Liver (tissue), 9 donors: ENCODE measurements around the gene PCMTD2. TPM values are rescaled to one million over a fixed set of nuclear protein-coding genes. Genes with fewer than 3 reads are reported as not detected.

Experiments used
- DNase-seq: peaks from one replicate; pipeline ENCODE4 v3.0.0-alpha.2; 2017; ENCODE audit warnings: low spot score
- H3K27ac ChIP-seq, 2 donors: one replicate each; pipeline ENCODE4 v1.7.0; 2013; ENCODE audit warnings: inconsistent platforms in 2 of 2, low read length in 2 of 2, control low read depth in 1 of 2, low read depth in 1 of 2, mild to moderate bottlenecking in 1 of 2
- H3K27me3 ChIP-seq, 4 donors: one replicate each; pipeline versions ENCODE4 v1.6.1 to v1.7.0; 2013; ENCODE audit warnings: low read length in 3 of 4, inconsistent platforms in 1 of 4, mild to moderate bottlenecking in 1 of 4, moderate library complexity in 1 of 4; ENCODE audit not compliant: control insufficient read depth in 4 of 4, insufficient read depth in 4 of 4
- H3K36me3 ChIP-seq, 4 donors: one replicate each; pipeline versions ENCODE4 v1.6.1 to v1.7.0; 2013; ENCODE audit warnings: low read length in 3 of 4, mild to moderate bottlenecking in 3 of 4, low read depth in 1 of 4, moderate library complexity in 1 of 4; ENCODE audit not compliant: control insufficient read depth in 4 of 4, insufficient read depth in 3 of 4
- H3K4me1 ChIP-seq, 4 donors: one replicate each; pipeline versions ENCODE4 v1.6.1 to v1.7.0; 2013; ENCODE audit warnings: low read length in 3 of 4, mild to moderate bottlenecking in 3 of 4, moderate library complexity in 1 of 4; ENCODE audit not compliant: control insufficient read depth in 4 of 4, insufficient read depth in 4 of 4
- H3K4me3 ChIP-seq, 3 donors: one replicate each; pipeline versions ENCODE4 v1.6.1 to v1.7.0; 2013; ENCODE audit warnings: low read length in 3 of 3, control low read depth in 1 of 3, low read depth in 1 of 3, mild to moderate bottlenecking in 1 of 3
- H3K9ac ChIP-seq, 2 donors: one replicate each; pipeline ENCODE4 v1.7.0; 2013; ENCODE audit warnings: low read length in 2 of 2, mild to moderate bottlenecking in 2 of 2, moderate library complexity in 2 of 2, control low read depth in 1 of 2, low read depth in 1 of 2
- H3K9me3 ChIP-seq, 4 donors: one replicate each; pipeline versions ENCODE4 v1.6.1 to v1.7.0; 2013; ENCODE audit warnings: low read length in 3 of 4; ENCODE audit not compliant: control insufficient read depth in 4 of 4
- ATF3 ChIP-seq: IDR thresholded peaks from 2 replicates; pipeline ENCODE4 v1.6.1; 2016; ENCODE audit warnings: antibody characterized with exemption
- CTCF ChIP-seq: fragments of 150-350 bp; IDR thresholded peaks from 2 replicates; pipeline ENCODE4 v1.5.1; 2017; ENCODE audit warnings: improper control_type of control experiment, low read depth, low read length; ENCODE audit not compliant: missing input control
- EGR1 ChIP-seq, 2 donors: IDR thresholded peaks; 2 replicates each; pipeline ENCODE4 v1.6.1; 2016 to 2018; ENCODE audit warnings: antibody characterized with exemption in 2 of 2, low read depth in 2 of 2
- FOXA1 ChIP-seq: IDR thresholded peaks from 2 replicates; pipeline ENCODE4 v1.6.1; 2016; ENCODE audit warnings: antibody characterized with exemption
- FOXA2 ChIP-seq: IDR thresholded peaks from 2 replicates; pipeline ENCODE4 v1.6.1; 2016; ENCODE audit warnings: antibody characterized with exemption
- GABPA ChIP-seq, 2 donors: IDR thresholded peaks in 1 of 2; conservative IDR thresholded peaks in 1 of 2; 2 replicates each; pipeline ENCODE4 v1.6.1; 2016; ENCODE audit warnings: antibody characterized with exemption in 2 of 2, mild to moderate bottlenecking in 1 of 2, moderate library complexity in 1 of 2
- HNF4A ChIP-seq, 2 donors: conservative IDR thresholded peaks; 2 replicates each; pipeline ENCODE4 v1.6.1; 2016; ENCODE audit warnings: antibody characterized with exemption in 2 of 2, mild to moderate bottlenecking in 2 of 2
- HNF4G ChIP-seq: IDR thresholded peaks from 2 replicates; pipeline ENCODE4 v1.6.1; 2016; ENCODE audit warnings: antibody characterized with exemption
- MAX ChIP-seq: IDR thresholded peaks from 2 replicates; pipeline ENCODE4 v1.6.1; 2016; ENCODE audit warnings: antibody characterized with exemption
- NR2F2 ChIP-seq: IDR thresholded peaks from 2 replicates; pipeline ENCODE4 v1.6.1; 2016; ENCODE audit warnings: antibody characterized with exemption
- RAD21 ChIP-seq, 2 donors: IDR thresholded peaks; 2 replicates each; pipeline ENCODE4 v1.6.1; 2016; ENCODE audit warnings: antibody characterized with exemption in 2 of 2, mild to moderate bottlenecking in 2 of 2
- REST ChIP-seq: IDR thresholded peaks from 2 replicates; pipeline ENCODE4 v1.6.1; 2016; ENCODE audit warnings: antibody characterized with exemption, mild to moderate bottlenecking
- RXRA ChIP-seq, 2 donors: IDR thresholded peaks; 2 replicates each; pipeline ENCODE4 v1.6.1; 2017 to 2018; ENCODE audit warnings: antibody characterized with exemption in 2 of 2, mild to moderate bottlenecking in 1 of 2
- SP1 ChIP-seq: IDR thresholded peaks from 2 replicates; pipeline ENCODE4 v1.6.1; 2018; ENCODE audit warnings: antibody characterized with exemption, mild to moderate bottlenecking
- TAF1 ChIP-seq: conservative IDR thresholded peaks from 2 replicates; pipeline ENCODE4 v1.6.1; 2016; ENCODE audit warnings: antibody characterized with exemption, mild to moderate bottlenecking
- YY1 ChIP-seq: IDR thresholded peaks from 2 replicates; pipeline ENCODE4 v1.6.1; 2016; ENCODE audit warnings: antibody characterized with exemption, mild to moderate bottlenecking
- ZBTB33 ChIP-seq: IDR thresholded peaks from 2 replicates; pipeline ENCODE4 v1.6.1; 2016; ENCODE audit warnings: antibody characterized with exemption
- WGBS: extraction: QIAGEN DNeasy Blood & Tissue Kit; methylation state at CpG from one replicate; pipeline ENCODE4 v1.1.7; 2013; 5-methylcytosine and 5-hydroxymethylcytosine counted together
- polyA plus RNA-seq, 2 donors: library from polyadenylated mRNA; stranded (reverse) in 1 of 2; unstranded in 1 of 2; fragments of 200-250 nt in 1 of 2; fragments of >200 nt in 1 of 2; fragmentation: Nextera tagmentation in 1 of 2; extraction: Ambion mirVana in 1 of 2; gene quantifications; one replicate each; pipeline versions ENCODE4 v1.2.1 to v1.2.3, GENCODE V29; 2013 to 2015
- total RNA-seq, 2 donors: library from RNA; depleted of rRNA; stranded (reverse); fragments of >200 nt; gene quantifications; one replicate each; pipeline ENCODE4 v1.2.3, GENCODE V29; 2014
- donor health status: healthy.
- donor health status: healthy.
- donor health status: healthy.
- donor health status: healthy.
- donor health status: healthy.

PCMTD2 gene
- total and polyA plus RNA-seq, 4 donors: 12.7 to 74.4 (median 25.4) TPM

GRCh38 chr20:64257107-64257757 lies 1.7 kb downstream of the PCMTD2 start:
- H3K27me3 ChIP-seq: no peaks in the 10 kb centered on the region
- H3K4me3 ChIP-seq: no peak overlapping the region
- H3K36me3 ChIP-seq: peaks cover 0 to 4% (median 2%) of the 10 kb centered on the region in 4 donors
- peaks cover 0 to 25% (median 16%) of the 10 kb centered on the region in 4 donors for H3K4me1 ChIP-seq
- WGBS: 95% methylated on average over 13 of the region's 13 CpGs
- no peak for DNase-seq
- no peak overlapping the region for H3K9ac ChIP-seq
- TF ChIP-seq TAF1: no peak
- no peak for TF ChIP-seq FOXA1
- TF ChIP-seq SP1: no peak
- no peak for TF ChIP-seq NR2F2
- TF ChIP-seq ATF3: no peak
- no peak for TF ChIP-seq EGR1 (IDR thresholded peaks at IDR 0.05; ENCODE audit: low read depth in 2 of 2)
- TF ChIP-seq RAD21 (IDR thresholded peaks at IDR 0.05): no peak
- no peak overlapping the region for H3K27ac ChIP-seq
- H3K9me3 ChIP-seq: no peaks in the 10 kb centered on the region

GRCh38 chr20:64258071-64258823 lies 2.7 kb downstream of the PCMTD2 start:
- no peaks in the 10 kb centered on the region for H3K9me3 ChIP-seq
- H3K27me3 ChIP-seq: no peaks in the 10 kb centered on the region
- no peak overlapping the region for H3K27ac ChIP-seq
- H3K9ac ChIP-seq: no peak overlapping the region
- H3K4me1 ChIP-seq: peaks cover 0 to 25% (median 16%) of the 10 kb centered on the region in 4 donors
- no peak overlapping the region for H3K4me3 ChIP-seq
- 95% methylated on average over 9 of the region's 9 CpGs for WGBS
- DNase-seq: no peak
- peaks cover 2 to 4% (median 3%) of the 10 kb centered on the region in 4 donors for H3K36me3 ChIP-seq
- TF ChIP-seq FOXA1: no peak
- TF ChIP-seq GABPA (IDR thresholded peaks at IDR 0.05 in 1 of 2, conservative IDR thresholded peaks at IDR 0.05 in 1 of 2): no peak
- no peak for TF ChIP-seq ATF3
- no peak for TF ChIP-seq RAD21 (IDR thresholded peaks at IDR 0.05)
- TF ChIP-seq CTCF: no peak
- no peak for TF ChIP-seq TAF1
- no peak for TF ChIP-seq HNF4A (conservative IDR thresholded peaks at IDR 0.05)
- TF ChIP-seq RXRA (IDR thresholded peaks at IDR 0.05): no peak
- TF ChIP-seq SP1: no peak

- Histone ChIP-seq H3K36me3 (peaks cover 2 to 10% (median 5%) of the 10 kb centered on the region in 4 donors), H3K27me3 (no peaks in the 10 kb centered on the region), H3K27ac (no peak overlapping the region), H3K4me1 (peaks cover 0 to 20% (median 16%) of the 10 kb centered on the region in 4 donors), H3K4me3 (no peak overlapping the region), H3K9me3 (no peaks in the 10 kb centered on the region), H3K9ac (no peak overlapping the region)
- no peak for TF ChIP-seq MAX
- TF ChIP-seq TAF1: no peak
- TF ChIP-seq YY1: no peak
- no peak for TF ChIP-seq HNF4A (conservative IDR thresholded peaks at IDR 0.05)
- TF ChIP-seq RXRA (IDR thresholded peaks at IDR 0.05): no peak
- TF ChIP-seq HNF4G: no peak
- TF ChIP-seq REST: no peak
- no peak for TF ChIP-seq FOXA1
- TF ChIP-seq FOXA2: no peak
- TF ChIP-seq GABPA (IDR thresholded peaks at IDR 0.05 in 1 of 2, conservative IDR thresholded peaks at IDR 0.05 in 1 of 2): no peak
- TF ChIP-seq ZBTB33: no peak
- no peak for DNase-seq
- 71% methylated on average over 6 of the region's 6 CpGs for WGBS
Measured at GRCh38 chr20:64260239-64260638, 4.7 kb downstream of the PCMTD2 start.
